Activated CD8-positive, alpha-beta memory T cell treated with anti-CD3 and anti-CD28 coated beads for 24 hours (primary cell): ENCODE measurements around the gene RTF2.
"Not testable (repeated sequence)": the region's sequence is repeated elsewhere in the genome, so short reads cannot be mapped to it uniquely, and the experiment has no call there.

ENCODE experiments used
- DNase-seq: peaks from one replicate; pipeline ENCODE4 v3.0.0-alpha.2; 2020

The RTF2 gene

GRCh38 chr20:56503916-56504315, 35.5 kb downstream of the RTF2 start:
- no peak for DNase-seq

- no peak for DNase-seq
Observed at GRCh38 chr20:56504373-56505005, 36.1 kb downstream of the RTF2 start.

- no peak for DNase-seq
Observed at GRCh38 chr20:56506103-56506502, 37.7 kb downstream of the RTF2 start.

- DNase-seq = no peak
Observed at GRCh38 chr20:56511926-56512325, 43.5 kb downstream of the RTF2 start.

GRCh38 chr20:56513161-56514150, 45.0 kb downstream of the RTF2 start:
- no peak for DNase-seq

GRCh38 chr20:56516631-56517030, 48.2 kb downstream of the RTF2 start:
- no peak for DNase-seq

GRCh38 chr20:56517211-56517610, 48.8 kb downstream of the RTF2 start:
- no peak for DNase-seq

GRCh38 chr20:56517641-56518040, 49.2 kb downstream of the RTF2 start:
- no peak for DNase-seq

GRCh38 chr20:56518126-56518525, 49.7 kb downstream of the RTF2 start:
- no peak for DNase-seq

- no peak for DNase-seq
Observed at GRCh38 chr20:56518721-56519398, 50.4 kb downstream of the RTF2 start.

GRCh38 chr20:56519551-56519950, 51.1 kb downstream of the RTF2 start:
- DNase-seq = no peak

GRCh38 chr20:56520180-56520579, 51.8 kb downstream of the RTF2 start:
- DNase-seq = no peak

- not testable (repeated sequence) for DNase-seq
Observed at GRCh38 chr20:56520746-56521354, 52.4 kb downstream of the RTF2 start.

- DNase-seq = no peak
Observed at GRCh38 chr20:56522311-56522710, 53.9 kb downstream of the RTF2 start.

- not testable (repeated sequence) for DNase-seq
Observed at GRCh38 chr20:56524444-56524843, 56.0 kb downstream of the RTF2 start, which contains the start of gene FAM209A. Gene FAM209A (plus strand): TSS chr20:56524744. CDS start chr20:56524809, 65 bp downstream.

GRCh38 chr20:56527521-56527920, 59.1 kb downstream of the RTF2 start:
- DNase-seq = no peak

GRCh38 chr20:56532946-56533345, 64.5 kb downstream of the RTF2 start, which contains the start of gene FAM209B:
Gene FAM209B (plus strand): TSS chr20:56533246. CDS start chr20:56533342, 96 bp downstream.
- DNase-seq = not testable (repeated sequence)

GRCh38 chr20:56537997-56538396, 69.6 kb downstream of the RTF2 start:
- no peak for DNase-seq

- no peak for DNase-seq
Observed at GRCh38 chr20:56540415-56540814, 72.0 kb downstream of the RTF2 start.

- DNase-seq = no peak
Observed at GRCh38 chr20:56542489-56543030, 74.1 kb downstream of the RTF2 start.

GRCh38 chr20:56551571-56551970, 83.1 kb downstream of the RTF2 start:
- no peak for DNase-seq

GRCh38 chr20:56552911-56553629, 84.6 kb downstream of the RTF2 start:
- no peak for DNase-seq
